Endodermal cell (in vitro differentiated cells): ENCODE data around the gene SLC25A17. TPM values are rescaled to one million over a fixed set of nuclear protein-coding genes. Genes with fewer than 3 reads are reported as not detected.
"Not testable (repeated sequence)": the region's sequence is repeated elsewhere in the genome, so short reads cannot be mapped to it uniquely, and the experiment has no call there.

Experiments used
- DNase-seq: peaks from one replicate; pipeline ENCODE4 v3.0.0-alpha.2; 2017
- H3K27ac ChIP-seq: 2 replicates; pipeline ENCODE4 v1.5.1; 2013; ENCODE audit warnings: mild to moderate bottlenecking, low read depth, low read length, moderate library complexity
- H3K27me3 ChIP-seq: 2 replicates; pipeline ENCODE4 v1.6.1; 2013; ENCODE audit warnings: mild to moderate bottlenecking, low read length, moderate library complexity; ENCODE audit not compliant: insufficient read depth, control insufficient read depth, poor library complexity, severe bottlenecking
- H3K36me3 ChIP-seq: 2 replicates; pipeline ENCODE4 v1.7.0; 2013; ENCODE audit warnings: mild to moderate bottlenecking, low read length, moderate library complexity; ENCODE audit not compliant: control insufficient read depth, insufficient read depth
- H3K4me1 ChIP-seq: one replicate; pipeline ENCODE4 v1.7.0; 2013; ENCODE audit warnings: low read length; ENCODE audit not compliant: control insufficient read depth, insufficient read depth
- H3K4me3 ChIP-seq: 2 replicates; pipeline ENCODE4 v1.5.1; 2013; ENCODE audit warnings: mild to moderate bottlenecking, low read length, moderate library complexity
- H3K9ac ChIP-seq: 2 replicates; pipeline ENCODE4 v1.6.1; 2013; ENCODE audit warnings: mild to moderate bottlenecking, low read length, moderate library complexity; ENCODE audit not compliant: poor library complexity, severe bottlenecking; ENCODE audit errors: extremely low read depth
- H3K9me3 ChIP-seq: 2 replicates; pipeline ENCODE4 v1.6.1; 2013; ENCODE audit warnings: mild to moderate bottlenecking, low read length, moderate library complexity; ENCODE audit not compliant: control insufficient read depth
- H3K27ac Mint-ChIP-seq: 2 replicates; pipeline ENCODE4 v1.8.0; 2020; ENCODE audit warnings: mixed read lengths
- H3K27me3 Mint-ChIP-seq: 2 replicates; pipeline ENCODE4 v1.8.0; 2021; ENCODE audit warnings: mild to moderate bottlenecking, mixed read lengths; ENCODE audit not compliant: insufficient read depth
- H3K36me3 Mint-ChIP-seq: 2 replicates; pipeline ENCODE4 v1.8.0; 2020; ENCODE audit warnings: low read depth, mixed read lengths
- H3K4me1 Mint-ChIP-seq: 2 replicates; pipeline ENCODE4 v1.8.0; 2020; ENCODE audit warnings: mixed read lengths
- H3K4me3 Mint-ChIP-seq: 2 replicates; pipeline ENCODE4 v1.8.0; 2020; ENCODE audit warnings: mild to moderate bottlenecking, moderate library complexity, mixed read lengths
- H3K9me3 Mint-ChIP-seq: 2 replicates; pipeline ENCODE4 v1.8.0; 2020; ENCODE audit warnings: mild to moderate bottlenecking, mixed read lengths
- CTCF ChIP-seq: fragments of 200-600 bp; sonication (generic); conservative IDR thresholded peaks from 2 replicates; pipeline ENCODE4 v1.5.0; 2021; ENCODE audit warnings: antibody characterized with exemption, mild to moderate bottlenecking
- WGBS, 2 experiments: methylation state at CpG; one replicate each; pipeline versions ENCODE4 v1.1.5 to v1.1.7; 2013; ENCODE audit warnings: missing lambda C conversion rate in 2 of 2, mixed read lengths in 1 of 2; ENCODE audit not compliant: insufficient coverage in 1 of 2, insufficient read length in 1 of 2; 5-methylcytosine and 5-hydroxymethylcytosine counted together
- total RNA-seq, 2 donors: library from RNA; stranded (reverse); fragmentation: NEBNext Ultra II Directional in 1 of 2; extraction: Animal tissue kit (Norgen Biotek cat#: 25700) in 1 of 2; gene quantifications; 2 replicates in 1 of 2; 3 replicates in 1 of 2; pipeline ENCODE4 v1.2.1, GENCODE V29; 2021

The SLC25A17 gene
- total RNA-seq, 2 donors from 2014 or later: 25.4 to 29.4 TPM

- no peak for DNase-seq
- Mint-ChIP-seq H3K9me3 (no peaks in the 10 kb centered on the region), H3K4me1 (peaks cover 17% of the 10 kb centered on the region), H3K36me3 (peaks cover 68% of the 10 kb centered on the region), H3K27me3 (no peaks in the 10 kb centered on the region), H3K27ac (peak overlapping the region; percentile 84), H3K4me3 (no peak overlapping the region)
- WGBS, 2 experiments: 96% methylated on average over 3 to 6 of the region's 7 CpGs
- Histone ChIP-seq H3K4me1 (peaks cover 7% of the 10 kb centered on the region), H3K36me3 (peaks cover 83% of the 10 kb centered on the region), H3K9me3 (no peaks in the 10 kb centered on the region), H3K27ac (no peak overlapping the region), H3K27me3 (no peaks in the 10 kb centered on the region), H3K9ac (peak overlapping the region; percentile 42), H3K4me3 (peak overlapping the region; percentile 66)
- no peak for TF ChIP-seq CTCF
Observed at GRCh38 chr22:40826984-40827741, 8.0 kb upstream of the SLC25A17 start.

- WGBS, 2 experiments: 80 to 91% methylated on average over 1 of the region's 2 CpGs
- Mint-ChIP-seq H3K27ac (peak overlapping the region; percentile 84), H3K4me1 (peaks cover 17% of the 10 kb centered on the region), H3K36me3 (peaks cover 65% of the 10 kb centered on the region)
- Histone ChIP-seq H3K4me3 (peak overlapping the region; percentile 66), H3K36me3 (peaks cover 76% of the 10 kb centered on the region), H3K9ac (peak overlapping the region; percentile 42)
- not testable (repeated sequence) for H3K27me3 ChIP-seq, H3K27me3 Mint-ChIP-seq, H3K27ac ChIP-seq, H3K4me3 Mint-ChIP-seq, H3K4me1 ChIP-seq, H3K9me3 Mint-ChIP-seq, DNase-seq, H3K9me3 ChIP-seq
Observed at GRCh38 chr22:40826292-40826691, 7.1 kb upstream of the SLC25A17 start.

GRCh38 chr22:40823426-40823825 lies 4.3 kb upstream of the SLC25A17 start:
- 96 to 100% methylated on average over 1 of the region's 1 CpG for WGBS, 2 experiments
- H3K4me3 Mint-ChIP-seq: no peak overlapping the region
- no peak overlapping the region for H3K4me3 ChIP-seq
- no peak overlapping the region for H3K27ac Mint-ChIP-seq
- TF ChIP-seq CTCF: no peak
- DNase-seq: no peak
- H3K9ac ChIP-seq: no peak overlapping the region
- no peaks in the 10 kb centered on the region for H3K9me3 Mint-ChIP-seq
- peaks cover 28% of the 10 kb centered on the region for H3K4me1 Mint-ChIP-seq
- peaks cover 41% of the 10 kb centered on the region for H3K36me3 Mint-ChIP-seq
- H3K4me1 ChIP-seq: peaks cover 7% of the 10 kb centered on the region
- no peak overlapping the region for H3K27ac ChIP-seq
- no peaks in the 10 kb centered on the region for H3K9me3 ChIP-seq
- peaks cover 49% of the 10 kb centered on the region for H3K36me3 ChIP-seq
- H3K27me3 Mint-ChIP-seq: no peaks in the 10 kb centered on the region
- no peaks in the 10 kb centered on the region for H3K27me3 ChIP-seq
